ENCODE measurements around the gene TKT.

DNA sequence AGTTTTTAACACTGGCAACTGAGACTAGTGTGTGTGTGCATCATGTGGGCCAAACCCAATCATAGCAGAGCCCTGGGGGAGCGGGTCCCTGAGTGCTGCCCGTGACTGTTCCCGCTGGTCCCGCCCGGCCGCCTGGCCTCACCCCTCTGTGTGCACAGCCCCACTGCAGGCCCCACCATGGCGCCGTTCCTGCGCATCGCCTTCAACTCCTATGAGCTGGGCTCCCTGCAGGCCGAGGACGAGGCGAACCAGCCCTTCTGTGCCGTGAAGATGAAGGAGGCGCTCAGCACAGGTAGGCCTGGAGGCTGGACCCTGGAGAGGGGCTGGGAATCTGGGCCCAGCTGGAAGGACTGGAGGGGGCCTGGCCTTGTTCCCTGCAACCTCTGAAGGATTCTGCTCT is 77.6 kb downstream of the TKT start:
- TF ChIP-seq POLR2A (IDR thresholded peaks at IDR 0.05), result no peak
- TF ChIP-seq, protein P1, sequence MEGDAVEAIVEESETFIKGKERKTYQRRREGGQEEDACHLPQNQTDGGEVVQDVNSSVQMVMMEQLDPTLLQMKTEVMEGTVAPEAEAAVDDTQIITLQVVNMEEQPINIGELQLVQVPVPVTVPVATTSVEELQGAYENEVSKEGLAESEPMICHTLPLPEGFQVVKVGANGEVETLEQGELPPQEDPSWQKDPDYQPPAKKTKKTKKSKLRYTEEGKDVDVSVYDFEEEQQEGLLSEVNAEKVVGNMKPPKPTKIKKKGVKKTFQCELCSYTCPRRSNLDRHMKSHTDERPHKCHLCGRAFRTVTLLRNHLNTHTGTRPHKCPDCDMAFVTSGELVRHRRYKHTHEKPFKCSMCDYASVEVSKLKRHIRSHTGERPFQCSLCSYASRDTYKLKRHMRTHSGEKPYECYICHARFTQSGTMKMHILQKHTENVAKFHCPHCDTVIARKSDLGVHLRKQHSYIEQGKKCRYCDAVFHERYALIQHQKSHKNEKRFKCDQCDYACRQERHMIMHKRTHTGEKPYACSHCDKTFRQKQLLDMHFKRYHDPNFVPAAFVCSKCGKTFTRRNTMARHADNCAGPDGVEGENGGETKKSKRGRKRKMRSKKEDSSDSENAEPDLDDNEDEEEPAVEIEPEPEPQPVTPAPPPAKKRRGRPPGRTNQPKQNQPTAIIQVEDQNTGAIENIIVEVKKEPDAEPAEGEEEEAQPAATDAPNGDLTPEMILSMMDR (IDR thresholded peaks at IDR 0.05), result no peak
